ENCODE results near the gene TNS1. TPM values are rescaled to one million over a fixed set of nuclear protein-coding genes. Genes with fewer than 3 reads are reported as not detected.

TNS1 gene
- total RNA-seq, 1 donor from 2014 or later, result 219 TPM

DNA sequence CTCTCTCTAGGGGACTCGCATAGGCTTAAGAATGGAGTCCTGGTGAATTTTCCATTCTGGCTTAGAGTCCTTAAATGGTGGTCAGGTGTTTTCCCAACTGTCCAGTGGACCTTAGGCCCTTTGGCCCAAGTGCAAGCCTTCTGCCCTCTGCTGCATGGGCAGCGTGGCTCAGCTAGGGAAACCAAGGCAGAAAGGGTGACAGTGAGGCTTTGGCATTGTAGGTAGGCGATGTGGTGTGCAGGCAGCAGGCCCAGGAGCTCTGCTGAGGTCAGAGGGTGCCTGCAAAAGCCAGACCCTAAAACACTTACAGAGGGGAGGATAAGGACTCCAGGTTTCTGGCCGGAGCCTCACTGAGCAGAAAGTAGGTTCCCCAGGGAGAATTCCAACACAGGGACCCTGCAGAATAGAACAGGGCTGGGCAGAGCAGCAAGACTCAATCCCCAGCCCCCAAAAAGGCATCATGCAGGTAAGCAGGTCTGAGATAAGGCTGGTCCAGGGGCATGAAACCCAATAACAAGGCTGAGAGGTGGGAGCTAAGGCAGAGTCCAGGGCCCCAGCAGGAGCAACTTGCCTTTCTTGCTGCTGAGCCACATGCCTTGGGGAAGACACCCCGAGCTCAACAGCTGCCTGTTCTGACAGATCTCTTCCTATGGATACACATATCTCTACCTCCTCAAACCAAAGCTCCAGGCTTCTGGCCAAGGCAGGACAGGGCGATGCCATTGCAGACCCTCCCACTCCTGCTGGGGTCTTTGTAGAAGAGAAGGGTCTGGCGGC, 199.7 kb downstream of the TNS1 start:
- H3K4me1 ChIP-seq (ENCODE audit: insufficient read depth, low read length), result no peaks in the 10 kb centered on the region
- H3K36me3 Mint-ChIP-seq (ENCODE audit: low read depth, unreplicated experiment), result peaks cover 33% of the 10 kb centered on the region
- no peaks in the 10 kb centered on the region for H3K27me3 ChIP-seq (ENCODE audit: insufficient read depth, low read length)
- TF ChIP-seq EZH2 (IDR thresholded peaks at IDR 0.05; ENCODE audit: insufficient read depth, low read length), result no peak
- H3K79me2 ChIP-seq (ENCODE audit: insufficient read depth, low read length), result no peaks in the 10 kb centered on the region
- no peak overlapping the region for H3K4me2 ChIP-seq (ENCODE audit: low read length)
- FAIRE-seq (no peak), DNase-seq (ENCODE audit: low read depth) (no peak)
- no peak overlapping the region for H3K27ac ChIP-seq (ENCODE audit: low read depth, low read length)
- no peak overlapping the region for H2AFZ ChIP-seq (ENCODE audit: low read depth, low read length)
- H3K27ac Mint-ChIP-seq (ENCODE audit: unreplicated experiment), result no peak overlapping the region
- H3K4me3 Mint-ChIP-seq (ENCODE audit: unreplicated experiment), result no peak overlapping the region
- H3K4me3 ChIP-seq (ENCODE audit: insufficient read depth, low read depth, low read length), result no peak overlapping the region
- no peaks in the 10 kb centered on the region for H3K9me3 Mint-ChIP-seq (ENCODE audit: unreplicated experiment)
- peaks cover 23% of the 10 kb centered on the region for H3K36me3 ChIP-seq (ENCODE audit: insufficient read depth, low read length)
- peaks cover 4% of the 10 kb centered on the region for H3K4me1 Mint-ChIP-seq (ENCODE audit: low read depth, unreplicated experiment)
- peaks cover 71% of the 10 kb centered on the region for H4K20me1 ChIP-seq (ENCODE audit: insufficient read depth, low read length)
- no peak overlapping the region for H3K9ac ChIP-seq (ENCODE audit: low read length)
- no peaks in the 10 kb centered on the region for H3K27me3 Mint-ChIP-seq (ENCODE audit: low read depth, unreplicated experiment)
- H3K9me3 ChIP-seq (ENCODE audit: insufficient read depth, low read depth, low read length), result no peaks in the 10 kb centered on the region

DNA sequence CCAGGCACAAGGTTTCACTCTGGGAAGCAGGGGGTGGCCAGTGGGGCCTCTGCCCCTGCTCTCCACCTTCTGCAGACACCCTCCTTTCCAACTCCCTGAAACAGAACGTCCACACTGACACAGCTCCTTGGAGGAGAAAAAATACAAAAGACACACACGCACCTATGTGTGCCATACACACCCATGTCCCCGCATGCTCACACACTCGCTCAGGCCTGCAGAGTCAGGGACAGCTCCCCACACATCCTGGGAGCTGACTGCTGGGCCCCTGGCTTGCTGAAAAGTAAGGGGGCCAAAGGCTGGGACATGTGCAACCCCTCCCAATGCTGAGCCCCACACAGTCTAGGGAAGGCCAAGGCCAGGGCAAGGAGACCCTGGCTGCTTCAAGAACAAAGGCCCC, 200.5 kb downstream of the TNS1 start:
- H3K9ac ChIP-seq (ENCODE audit: low read length), result no peak overlapping the region
- H2AFZ ChIP-seq (ENCODE audit: low read depth, low read length), result no peak overlapping the region
- Mint-ChIP-seq H3K9me3 (ENCODE audit: unreplicated experiment) (no peaks in the 10 kb centered on the region), H3K27me3 (ENCODE audit: low read depth, unreplicated experiment) (no peaks in the 10 kb centered on the region), H3K36me3 (ENCODE audit: low read depth, unreplicated experiment) (peaks cover 33% of the 10 kb centered on the region), H3K4me1 (ENCODE audit: low read depth, unreplicated experiment) (peaks cover 6% of the 10 kb centered on the region), H3K4me3 (ENCODE audit: unreplicated experiment) (no peak overlapping the region), H3K27ac (ENCODE audit: unreplicated experiment) (no peak overlapping the region)
- FAIRE-seq (no peak), DNase-seq (ENCODE audit: low read depth) (no peak)
- H3K27ac ChIP-seq (ENCODE audit: low read depth, low read length), result no peak overlapping the region
- H4K20me1 ChIP-seq (ENCODE audit: insufficient read depth, low read length), result peaks cover 73% of the 10 kb centered on the region
- no peak overlapping the region for H3K4me2 ChIP-seq (ENCODE audit: low read length)
- no peak overlapping the region for H3K4me3 ChIP-seq (ENCODE audit: insufficient read depth, low read depth, low read length)
- TF ChIP-seq EZH2 (IDR thresholded peaks at IDR 0.05; ENCODE audit: insufficient read depth, low read length) (no peak), CTCF (IDR thresholded peaks at IDR 0.05; ENCODE audit: insufficient read depth, low read depth, low read length) (no peak)
- no peaks in the 10 kb centered on the region for H3K9me3 ChIP-seq (ENCODE audit: insufficient read depth, low read depth, low read length)
- H3K4me1 ChIP-seq (ENCODE audit: insufficient read depth, low read length), result no peaks in the 10 kb centered on the region
- peaks cover 24% of the 10 kb centered on the region for H3K36me3 ChIP-seq (ENCODE audit: insufficient read depth, low read length)
- no peaks in the 10 kb centered on the region for H3K27me3 ChIP-seq (ENCODE audit: insufficient read depth, low read length)
- H3K79me2 ChIP-seq (ENCODE audit: insufficient read depth, low read length), result no peaks in the 10 kb centered on the region

DNA sequence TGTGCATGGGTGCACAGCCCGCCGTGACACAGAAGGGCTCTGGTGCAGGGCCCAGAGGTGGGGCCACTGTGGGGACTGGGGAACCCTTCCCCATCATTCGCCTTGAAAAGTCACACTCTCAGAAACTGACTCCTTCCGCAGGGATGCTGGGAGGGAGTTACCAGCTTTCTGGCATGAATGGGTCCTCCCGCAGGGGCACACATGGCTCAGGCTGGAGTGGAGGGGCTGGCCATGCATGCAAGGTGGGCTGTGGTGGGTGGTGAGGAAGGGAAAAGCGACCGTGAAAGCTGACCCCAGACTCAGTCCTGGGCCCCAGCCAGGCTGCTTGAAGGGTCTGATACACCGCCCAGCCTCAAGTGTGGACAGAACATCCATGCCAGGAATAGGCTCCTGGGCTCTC, 201.1 kb downstream of the TNS1 start:
- Mint-ChIP-seq H3K4me1 (ENCODE audit: low read depth, unreplicated experiment) (peaks cover 10% of the 10 kb centered on the region), H3K27ac (ENCODE audit: unreplicated experiment) (no peak overlapping the region), H3K9me3 (ENCODE audit: unreplicated experiment) (no peaks in the 10 kb centered on the region), H3K36me3 (ENCODE audit: low read depth, unreplicated experiment) (peaks cover 31% of the 10 kb centered on the region), H3K27me3 (ENCODE audit: low read depth, unreplicated experiment) (no peaks in the 10 kb centered on the region), H3K4me3 (ENCODE audit: unreplicated experiment) (no peak overlapping the region)
- no peak for TF ChIP-seq CTCF (IDR thresholded peaks at IDR 0.05; ENCODE audit: insufficient read depth, low read depth, low read length)
- TF ChIP-seq EZH2 (IDR thresholded peaks at IDR 0.05; ENCODE audit: insufficient read depth, low read length), result no peak
- peaks cover 19% of the 10 kb centered on the region for H3K36me3 ChIP-seq (ENCODE audit: insufficient read depth, low read length)
- no peak overlapping the region for H2AFZ ChIP-seq (ENCODE audit: low read depth, low read length)
- H3K27me3 ChIP-seq (ENCODE audit: insufficient read depth, low read length), result no peaks in the 10 kb centered on the region
- no peaks in the 10 kb centered on the region for H3K4me1 ChIP-seq (ENCODE audit: insufficient read depth, low read length)
- H4K20me1 ChIP-seq (ENCODE audit: insufficient read depth, low read length), result peaks cover 69% of the 10 kb centered on the region
- no peaks in the 10 kb centered on the region for H3K9me3 ChIP-seq (ENCODE audit: insufficient read depth, low read depth, low read length)
- FAIRE-seq, result no peak
- no peak overlapping the region for H3K9ac ChIP-seq (ENCODE audit: low read length)
- H3K79me2 ChIP-seq (ENCODE audit: insufficient read depth, low read length), result no peaks in the 10 kb centered on the region
- no peak overlapping the region for H3K4me2 ChIP-seq (ENCODE audit: low read length)
- H3K27ac ChIP-seq (ENCODE audit: low read depth, low read length), result no peak overlapping the region
- DNase-seq (ENCODE audit: low read depth), result no peak
- H3K4me3 ChIP-seq (ENCODE audit: insufficient read depth, low read depth, low read length), result no peak overlapping the region
